Fibroblast of lung (primary cell): ENCODE data around the gene GHSR.

Experiments
- EZH2 ChIP-seq: IDR thresholded peaks from 2 replicates; pipeline ENCODE4 v1.5.1; 2012; ENCODE audit warnings: low read length, control low read depth, mild to moderate bottlenecking; ENCODE audit errors: missing control alignments
- TF ChIP-seq, protein P1 (sequence below), 2 donors: IDR thresholded peaks in 1 of 2; conservative IDR thresholded peaks in 1 of 2; 1 replicate in 1 of 2; 2 replicates in 1 of 2; pipeline ENCODE4 v1.5.1; 2011 to 2012; ENCODE audit warnings: low read length in 2 of 2, control low read depth in 1 of 2, inconsistent platforms in 1 of 2, low read depth in 1 of 2, mild to moderate bottlenecking in 1 of 2

GRCh38 chr3:172398484-172398883 is 49.8 kb downstream of the GHSR start:
- TF ChIP-seq, protein P1, sequence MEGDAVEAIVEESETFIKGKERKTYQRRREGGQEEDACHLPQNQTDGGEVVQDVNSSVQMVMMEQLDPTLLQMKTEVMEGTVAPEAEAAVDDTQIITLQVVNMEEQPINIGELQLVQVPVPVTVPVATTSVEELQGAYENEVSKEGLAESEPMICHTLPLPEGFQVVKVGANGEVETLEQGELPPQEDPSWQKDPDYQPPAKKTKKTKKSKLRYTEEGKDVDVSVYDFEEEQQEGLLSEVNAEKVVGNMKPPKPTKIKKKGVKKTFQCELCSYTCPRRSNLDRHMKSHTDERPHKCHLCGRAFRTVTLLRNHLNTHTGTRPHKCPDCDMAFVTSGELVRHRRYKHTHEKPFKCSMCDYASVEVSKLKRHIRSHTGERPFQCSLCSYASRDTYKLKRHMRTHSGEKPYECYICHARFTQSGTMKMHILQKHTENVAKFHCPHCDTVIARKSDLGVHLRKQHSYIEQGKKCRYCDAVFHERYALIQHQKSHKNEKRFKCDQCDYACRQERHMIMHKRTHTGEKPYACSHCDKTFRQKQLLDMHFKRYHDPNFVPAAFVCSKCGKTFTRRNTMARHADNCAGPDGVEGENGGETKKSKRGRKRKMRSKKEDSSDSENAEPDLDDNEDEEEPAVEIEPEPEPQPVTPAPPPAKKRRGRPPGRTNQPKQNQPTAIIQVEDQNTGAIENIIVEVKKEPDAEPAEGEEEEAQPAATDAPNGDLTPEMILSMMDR (conservative IDR thresholded peaks at IDR 0.05 in 1 of 2, IDR thresholded peaks at IDR 0.05 in 1 of 2; ENCODE audit: low read depth in 1 of 2, low read length in 2 of 2): no peak
- TF ChIP-seq EZH2: no peak
